ENCODE results near the gene XCR1.
A peak's percentile ranks its signal among the peaks of the same experiment; 100 is the strongest.
"Not testable (repeated sequence)": the region's sequence is repeated elsewhere in the genome, so short reads cannot be mapped to it uniquely, and the experiment has no call there.

Gene XCR1

GRCh38 chr3:46027021-46027705, at the start of gene XCR1:
XCR1 (minus strand) TSS chr3:46027483; CDS start chr3:46021947, 5,536 bp downstream.
- DNase-seq (ENCODE audit: low read depth in 3 of 3), result no peak

GRCh38 chr3:46076606-46077005, 49.3 kb upstream of the XCR1 start:
- no peak for DNase-seq (ENCODE audit: low read depth in 3 of 3)

- no peak for DNase-seq (ENCODE audit: low read depth in 3 of 3)
These were observed 48.5 kb upstream of the XCR1 start for GRCh38 chr3:46075816-46076215.

GRCh38 chr3:46071222-46071858, 44.1 kb upstream of the XCR1 start:
- DNase-seq (ENCODE audit: low read depth in 3 of 3), result no peak

GRCh38 chr3:46070595-46071093, 43.4 kb upstream of the XCR1 start:
- DNase-seq (ENCODE audit: low read depth in 3 of 3), result no peak

GRCh38 chr3:46068501-46068900, 41.2 kb upstream of the XCR1 start:
- no peak for DNase-seq (ENCODE audit: low read depth in 3 of 3)

- DNase-seq (ENCODE audit: low read depth in 3 of 3), result no peak
These were observed 40.1 kb upstream of the XCR1 start for GRCh38 chr3:46067401-46067800.

- no peak for DNase-seq (ENCODE audit: low read depth in 3 of 3)
These were observed 38.5 kb upstream of the XCR1 start for GRCh38 chr3:46065750-46066256.

- peak; percentile 44 to 80 (median 57) for DNase-seq (ENCODE audit: low read depth in 3 of 3)
These were observed 38.0 kb upstream of the XCR1 start for GRCh38 chr3:46065294-46065705.

GRCh38 chr3:46062679-46063078, 35.4 kb upstream of the XCR1 start:
- no peak for DNase-seq (ENCODE audit: low read depth in 3 of 3)

- no peak for DNase-seq (ENCODE audit: low read depth in 3 of 3)
These were observed 34.6 kb upstream of the XCR1 start for GRCh38 chr3:46061887-46062286.

- no peak for DNase-seq (ENCODE audit: low read depth in 3 of 3)
These were observed 33.9 kb upstream of the XCR1 start for GRCh38 chr3:46061108-46061720.

GRCh38 chr3:46060551-46060950, 33.3 kb upstream of the XCR1 start:
- no peak for DNase-seq (ENCODE audit: low read depth in 3 of 3)

GRCh38 chr3:46059432-46059831, 32.1 kb upstream of the XCR1 start:
- DNase-seq (ENCODE audit: low read depth in 3 of 3), result no peak

- no peak for DNase-seq (ENCODE audit: low read depth in 3 of 3)
These were observed 31.7 kb upstream of the XCR1 start for GRCh38 chr3:46058981-46059380.

GRCh38 chr3:46057716-46058115, 30.4 kb upstream of the XCR1 start:
- DNase-seq (ENCODE audit: low read depth in 3 of 3), result no peak

- no peak for DNase-seq (ENCODE audit: low read depth in 3 of 3)
These were observed 29.4 kb upstream of the XCR1 start for GRCh38 chr3:46056686-46057085.

- DNase-seq (ENCODE audit: low read depth in 3 of 3), result not testable (repeated sequence)
These were observed 26.7 kb upstream of the XCR1 start for GRCh38 chr3:46053761-46054515.

- DNase-seq (ENCODE audit: low read depth in 3 of 3), result not testable (repeated sequence)
These were observed 26.0 kb upstream of the XCR1 start for GRCh38 chr3:46053265-46053664.

GRCh38 chr3:46052531-46052930, 25.2 kb upstream of the XCR1 start:
- no peak for DNase-seq (ENCODE audit: low read depth in 3 of 3)

GRCh38 chr3:46049093-46049492, 21.8 kb upstream of the XCR1 start:
- no peak for DNase-seq (ENCODE audit: low read depth in 3 of 3)

GRCh38 chr3:46046231-46046630, 18.9 kb upstream of the XCR1 start:
- DNase-seq (ENCODE audit: low read depth in 3 of 3), result not testable (repeated sequence)

All from stimulated activated CD4-positive, alpha-beta T cell treated with anti-CD3 and anti-CD28 coated beads, TNF-alpha, amount 100 ng/mL, for 4 hours (primary cell).